OCI-LY1 (cell line): ENCODE data around the gene SFI1.

Experiments used
- H2AFZ ChIP-seq: fragments of 200-600 bp; sonication (generic), shearing (Covaris generic); 2 replicates; pipeline ENCODE4 v1.6.0; 2014; ENCODE audit warnings: antibody characterized with exemption, mild to moderate bottlenecking, low read length
- H3F3A ChIP-seq: fragments of 200-600 bp; sonication (generic), shearing (Covaris generic); 2 replicates; pipeline ENCODE4 v1.6.0; 2014; ENCODE audit warnings: mild to moderate bottlenecking, antibody characterized with exemption, low read length, moderate library complexity; ENCODE audit not compliant: insufficient read depth
- H3K27ac ChIP-seq: fragments of 200-600 bp; sonication (generic); 2 replicates; pipeline ENCODE4 v1.5.1; 2014; ENCODE audit warnings: low read length, mixed run types, mild to moderate bottlenecking, low read depth; ENCODE audit not compliant: poor library complexity, severe bottlenecking
- H3K27me3 ChIP-seq: fragments of 200-600 bp; sonication (generic); 2 replicates; pipeline ENCODE4 v1.6.0; 2014; ENCODE audit warnings: antibody characterized with exemption, mild to moderate bottlenecking, low read length, moderate library complexity; ENCODE audit not compliant: insufficient read depth
- H3K36me3 ChIP-seq: fragments of 200-600 bp; sonication (generic); 2 replicates; pipeline ENCODE4 v1.6.1; 2014; ENCODE audit warnings: mild to moderate bottlenecking, antibody characterized with exemption, low read length, moderate library complexity, mixed read lengths; ENCODE audit not compliant: insufficient read depth
- H3K4me1 ChIP-seq: fragments of 200-600 bp; sonication (generic); 2 replicates; pipeline ENCODE4 v1.5.1; 2014; ENCODE audit warnings: mild to moderate bottlenecking, low read length, moderate library complexity; ENCODE audit not compliant: insufficient read depth, severe bottlenecking
- H3K4me2 ChIP-seq: fragments of 200-600 bp; sonication (generic), shearing (Covaris generic); 2 replicates; pipeline ENCODE4 v1.6.1; 2014; ENCODE audit warnings: low read length
- H3K4me3 ChIP-seq: fragments of 200-600 bp; sonication (generic); 2 replicates; pipeline ENCODE4 v1.5.1; 2014; ENCODE audit warnings: low read length, low read depth, mild to moderate bottlenecking, mixed read lengths; ENCODE audit not compliant: poor library complexity, severe bottlenecking
- H3K79me2 ChIP-seq: fragments of 200-600 bp; shearing (Covaris generic); 2 replicates; pipeline ENCODE4 v1.6.1; 2016; ENCODE audit warnings: mixed run types, low read length, mixed read lengths; ENCODE audit not compliant: insufficient read depth
- H3K9ac ChIP-seq: fragments of 200-600 bp; sonication (generic), shearing (Covaris generic); 2 replicates; pipeline ENCODE4 v1.6.1; 2014; ENCODE audit warnings: mild to moderate bottlenecking, low read length, mixed read lengths
- H3K9me2 ChIP-seq: fragments of 200-600 bp; sonication (generic), shearing (Covaris generic); 2 replicates; pipeline ENCODE4 v1.6.1; 2014; ENCODE audit warnings: low read depth, mild to moderate bottlenecking, low read length, mixed read lengths
- H3K9me3 ChIP-seq: fragments of 200-600 bp; shearing (Covaris generic); 2 replicates; pipeline ENCODE4 v1.6.1; 2014; ENCODE audit warnings: low read length, mixed read lengths
- H4K20me1 ChIP-seq: fragments of 200-600 bp; sonication (generic), shearing (Covaris generic); 2 replicates; pipeline ENCODE4 v1.6.0; 2016; ENCODE audit warnings: mild to moderate bottlenecking, low read length; ENCODE audit not compliant: insufficient read depth
- CTCF ChIP-seq: fragments of 200-600 bp; sonication (generic), shearing (Covaris generic); IDR thresholded peaks from 2 replicates; pipeline ENCODE4 v1.5.1; 2017; ENCODE audit warnings: mild to moderate bottlenecking, antibody characterized with exemption, low read length, moderate library complexity, mixed read lengths
- EZH2 ChIP-seq: fragments of 200-600 bp; sonication (generic), shearing (Covaris generic); IDR thresholded peaks from 2 replicates; pipeline ENCODE4 v1.8.0; 2017; ENCODE audit warnings: borderline replicate concordance, mixed run types, mild to moderate bottlenecking, antibody characterized with exemption, low read length, moderate library complexity, mixed read lengths

The SFI1 gene

DNA sequence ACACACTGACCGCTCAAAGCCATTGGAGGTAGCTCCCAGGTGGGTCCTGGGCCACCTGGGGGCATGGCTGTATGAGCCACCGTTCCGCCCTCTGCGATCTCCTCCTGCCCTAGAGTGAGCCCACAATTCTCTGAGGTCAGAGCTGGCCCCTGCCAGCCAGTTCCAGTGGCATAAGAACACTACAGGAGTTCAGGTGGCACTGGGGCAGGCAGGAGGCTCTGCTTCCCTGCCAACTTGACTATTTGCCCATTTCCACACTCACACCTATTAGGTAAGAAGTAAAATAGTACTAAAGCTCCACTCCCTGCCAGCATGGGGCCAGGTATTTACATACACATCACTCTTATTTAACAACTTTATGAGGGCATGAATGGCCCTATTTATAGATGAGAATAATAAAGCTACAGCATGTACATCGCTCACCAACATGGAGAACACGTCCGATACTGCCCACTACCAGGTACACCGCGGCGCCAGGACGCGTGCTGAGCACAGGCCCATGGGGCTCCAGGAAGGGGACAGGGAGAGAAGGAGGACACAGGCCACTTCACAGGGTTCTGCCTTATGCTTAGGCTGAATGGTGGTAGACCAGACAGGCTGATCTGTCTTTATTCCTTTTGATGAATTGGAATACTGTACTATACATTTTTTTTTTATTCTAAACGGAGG is 139.4 kb downstream of the SFI1 start:
- Histone ChIP-seq H3K4me1 (peaks cover 79% of the 10 kb centered on the region), H2AFZ (no peak overlapping the region), H3K9ac (no peak overlapping the region), H3K27ac (peak overlapping the region; percentile 86), H3F3A (0 out of 2 replicates have a peak, but pooled peaks cover 7% of the 10 kb centered on the region), H3K4me2 (0 out of 2 replicates have a peak overlapping the region, but pooled peaks have one; percentile 8), H3K4me3 (no peak overlapping the region), H3K27me3 (no peaks in the 10 kb centered on the region), H3K79me2 (peaks cover 5% of the 10 kb centered on the region; the same call in 1 of the 2 replicates), H3K36me3 (no peaks in the 10 kb centered on the region; the same call in 1 of the 2 replicates), H3K9me3 (no peaks in the 10 kb centered on the region), H4K20me1 (no peaks in the 10 kb centered on the region), H3K9me2 (no peaks in the 10 kb centered on the region)
- no peak for TF ChIP-seq CTCF
- TF ChIP-seq EZH2, result no peak

DNA sequence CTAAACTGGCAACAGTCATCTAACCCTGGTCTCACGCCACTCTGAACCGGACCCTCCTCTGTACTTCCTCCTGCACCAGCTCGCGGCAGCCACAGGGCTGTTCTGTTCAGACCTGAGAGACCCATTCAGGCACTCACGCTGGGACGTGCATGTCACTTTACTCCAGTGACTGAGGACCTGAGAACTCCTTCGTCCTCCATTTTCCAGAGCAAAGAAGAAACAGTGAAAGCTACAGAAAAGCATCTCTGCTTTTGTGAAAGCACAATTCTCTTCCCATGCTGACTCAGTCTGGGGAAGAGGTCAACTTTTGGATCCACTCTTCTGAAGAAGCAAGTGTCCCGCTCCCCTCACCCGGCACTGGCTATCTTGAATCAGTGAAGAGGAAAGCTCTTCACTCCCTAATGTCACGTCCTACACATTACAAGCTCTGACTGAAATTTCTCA is 141.1 kb downstream of the SFI1 start:
- TF ChIP-seq EZH2 (no peak), CTCF (no peak)
- Histone ChIP-seq H3K4me1 (peaks cover 68% of the 10 kb centered on the region), H4K20me1 (no peaks in the 10 kb centered on the region), H2AFZ (no peak overlapping the region), H3K4me3 (peak overlapping the region; percentile 59), H3K4me2 (peak overlapping the region; percentile 78), H3K9ac (peak overlapping the region; percentile 71), H3K36me3 (peaks cover 4% of the 10 kb centered on the region; the same call in 1 of the 2 replicates), H3K27me3 (no peaks in the 10 kb centered on the region), H3K9me2 (no peaks in the 10 kb centered on the region), H3F3A (no peaks in the 10 kb centered on the region), H3K27ac (peak overlapping the region; percentile 94), H3K79me2 (peaks cover 5% of the 10 kb centered on the region; the same call in 1 of the 2 replicates), H3K9me3 (no peaks in the 10 kb centered on the region)

GRCh38 chr22:31637891-31638618 is 141.7 kb downstream of the SFI1 start:
- Histone ChIP-seq H3K4me1 (peaks cover 62% of the 10 kb centered on the region), H3K36me3 (peaks cover 4% of the 10 kb centered on the region; the same call in 1 of the 2 replicates), H3K4me2 (peak overlapping the region; percentile 78), H2AFZ (no peak overlapping the region), H3K9me3 (no peaks in the 10 kb centered on the region), H3K9me2 (no peaks in the 10 kb centered on the region), H3K79me2 (peaks cover 5% of the 10 kb centered on the region; the same call in 1 of the 2 replicates), H3K27ac (peak overlapping the region; percentile 94), H3K4me3 (peak overlapping the region; percentile 59), H4K20me1 (no peaks in the 10 kb centered on the region), H3K9ac (peak overlapping the region; percentile 71), H3F3A (no peaks in the 10 kb centered on the region), H3K27me3 (no peaks in the 10 kb centered on the region)
- TF ChIP-seq CTCF (no peak), EZH2 (no peak)
